Esophagus squamous epithelium (tissue), 4 donors: ENCODE data around the gene TMEM272.

Experiments
- POLR2A ChIP-seq, 4 donors: fragments of 450-650 bp; IDR thresholded peaks; one replicate each; pipeline ENCODE4 v1.6.1; 2017; ENCODE audit warnings: antibody characterized with exemption in 4 of 4, mild to moderate bottlenecking in 4 of 4, moderate library complexity in 3 of 4
- TF ChIP-seq, protein P1 (sequence below), 6 experiments: fragments of 450-650 bp in 4 of 6; fragments of 200-600 bp in 2 of 6; sonication (generic) in 2 of 6; IDR thresholded peaks; one replicate each; pipeline ENCODE4 v1.5.1; 2016 to 2019; ENCODE audit warnings: antibody characterized with exemption in 6 of 6, mild to moderate bottlenecking in 4 of 6, moderate library complexity in 4 of 6

DNA sequence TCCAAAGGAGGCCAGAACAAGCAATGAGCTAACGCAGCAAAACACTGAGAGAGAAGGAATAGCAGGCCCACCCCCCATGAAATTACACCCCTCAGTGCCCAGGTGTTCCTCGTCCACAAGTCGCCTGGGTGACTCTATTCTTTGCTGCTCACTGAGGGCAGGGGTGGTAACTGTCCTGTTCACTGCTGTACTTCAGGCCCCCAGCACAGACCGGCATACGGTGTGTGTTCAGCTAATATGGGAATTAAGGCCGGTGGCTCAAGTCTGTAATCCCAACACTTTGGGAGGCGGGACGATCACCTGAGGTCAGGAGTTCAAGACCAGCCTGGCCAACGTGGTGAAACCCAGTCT lies 72.9 kb downstream of the TMEM272 start:
- TF ChIP-seq, protein P1, sequence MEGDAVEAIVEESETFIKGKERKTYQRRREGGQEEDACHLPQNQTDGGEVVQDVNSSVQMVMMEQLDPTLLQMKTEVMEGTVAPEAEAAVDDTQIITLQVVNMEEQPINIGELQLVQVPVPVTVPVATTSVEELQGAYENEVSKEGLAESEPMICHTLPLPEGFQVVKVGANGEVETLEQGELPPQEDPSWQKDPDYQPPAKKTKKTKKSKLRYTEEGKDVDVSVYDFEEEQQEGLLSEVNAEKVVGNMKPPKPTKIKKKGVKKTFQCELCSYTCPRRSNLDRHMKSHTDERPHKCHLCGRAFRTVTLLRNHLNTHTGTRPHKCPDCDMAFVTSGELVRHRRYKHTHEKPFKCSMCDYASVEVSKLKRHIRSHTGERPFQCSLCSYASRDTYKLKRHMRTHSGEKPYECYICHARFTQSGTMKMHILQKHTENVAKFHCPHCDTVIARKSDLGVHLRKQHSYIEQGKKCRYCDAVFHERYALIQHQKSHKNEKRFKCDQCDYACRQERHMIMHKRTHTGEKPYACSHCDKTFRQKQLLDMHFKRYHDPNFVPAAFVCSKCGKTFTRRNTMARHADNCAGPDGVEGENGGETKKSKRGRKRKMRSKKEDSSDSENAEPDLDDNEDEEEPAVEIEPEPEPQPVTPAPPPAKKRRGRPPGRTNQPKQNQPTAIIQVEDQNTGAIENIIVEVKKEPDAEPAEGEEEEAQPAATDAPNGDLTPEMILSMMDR (IDR thresholded peaks at IDR 0.05) = no peak
- TF ChIP-seq POLR2A (IDR thresholded peaks at IDR 0.05) = no peak
